Adrenal gland (tissue), 12 donors: Measurements from ENCODE around the gene DIAPH3. TPM values are rescaled to one million over a fixed set of nuclear protein-coding genes. Genes with fewer than 3 reads are reported as not detected.

ENCODE experiments used
- DNase-seq, 7 donors: peaks; one replicate each; pipeline ENCODE4 v3.0.0-alpha.2; 2019 to 2020
- H3K27ac ChIP-seq, 5 donors: fragments of 200-600 bp; sonication (generic) in 4 of 5; 1 replicate in 3 of 5; 2 replicates in 2 of 5; pipeline versions ENCODE4 v1.5.1 to v1.8.0; 2016 to 2020; ENCODE audit warnings: mild to moderate bottlenecking in 1 of 5
- H3K27me3 ChIP-seq: fragments of 200-600 bp; 2 replicates; pipeline ENCODE4 v1.8.0; 2021
- H3K36me3 ChIP-seq, 2 donors: fragments of 200-600 bp; replicated peaks in 1 of 2; 1 replicate in 1 of 2; 2 replicates in 1 of 2; pipeline versions ENCODE4 v1.5.1 to v1.8.0; 2018 to 2022
- H3K4me1 ChIP-seq, 2 donors: fragments of 200-600 bp; replicated peaks in 1 of 2; 1 replicate in 1 of 2; 2 replicates in 1 of 2; pipeline versions ENCODE4 v1.5.1 to v1.8.0; 2018 to 2021
- H3K4me3 ChIP-seq, 4 donors: fragments of 200-600 bp; sonication (generic) in 3 of 4; one replicate each; pipeline ENCODE4 v1.5.1; 2016 to 2018
- H3K9me3 ChIP-seq, 3 donors: fragments of 200-600 bp; sonication (generic) in 1 of 3; replicated peaks in 1 of 3; 1 replicate in 2 of 3; 2 replicates in 1 of 3; pipeline versions ENCODE4 v1.5.1 to v1.8.0; 2016 to 2021
- CTCF ChIP-seq, 6 experiments: fragments of 450-650 bp in 4 of 6; fragments of 200-600 bp in 2 of 6; sonication (generic) in 1 of 6; IDR thresholded peaks; 1 replicate in 5 of 6; 2 replicates in 1 of 6; pipeline versions ENCODE4 v1.5.1 to v1.8.0; 2016 to 2021; ENCODE audit warnings: antibody characterized with exemption in 6 of 6, mild to moderate bottlenecking in 2 of 6, moderate library complexity in 1 of 6
- POLR2A ChIP-seq, 2 donors: fragments of 450-650 bp; IDR thresholded peaks; one replicate each; pipeline ENCODE4 v1.6.1; 2017; ENCODE audit warnings: antibody characterized with exemption in 2 of 2, mild to moderate bottlenecking in 2 of 2, moderate library complexity in 1 of 2
- WGBS, 4 donors: extraction: QIAGEN DNeasy Blood & Tissue Kit in 2 of 4; methylation state at CpG; one replicate each; pipeline versions ENCODE4 v1.1.5 to v1.1.7; 2013 to 2017; 5-methylcytosine and 5-hydroxymethylcytosine counted together
- intact Hi-C, 2 donors: fragments of 100-400 bp; cut with DNase I; formaldehyde crosslinking; loops; one replicate each; pipeline versions ENCODE4 v1.14.1 to v1.15.0; 2022 to 2023
- polyA plus RNA-seq, 3 donors: library from polyadenylated mRNA; stranded (reverse); fragments of 200-250 nt in 2 of 3; fragments of 350-450 nt in 1 of 3; fragmentation: Illumina TruSeq in 1 of 3; extraction: RNeasy Lipid Tissue Mini Kit (QIAGEN cat#74804) in 1 of 3; gene quantifications; one replicate each; pipeline ENCODE4 v1.2.3, GENCODE V29; 2013 to 2014
- total RNA-seq, 9 donors: library from RNA; depleted of rRNA in 4 of 9; stranded (reverse); fragments of >200 nt in 4 of 9; fragments of 120-200 nt in 1 of 9; fragmentation: NEBNext Ultra II Directional in 1 of 9; extraction: Animal tissue kit (Norgen Biotek cat#: 25700) in 1 of 9; gene quantifications; one replicate each; pipeline versions ENCODE4 v1.1.0 to v1.2.4, GENCODE V29; 2013 to 2023
- donor health status: healthy with polysubstance abuse.
- donor health status: Bipolar disorder and iron deficiency.
- donor health status: DM: yes; HTN: yes; CAD: no.
- donor health status: DM: no; HTN: no; CAD: no.
- donor health status: DM: no; HTN: no; CAD: no.
- donor health status: DM: yes; HTN: yes; CAD: no.

DIAPH3 gene
- total and polyA plus RNA-seq, 12 donors: 0.07 to 4.2 (median 0.42) TPM; not detected in 3

- intact Hi-C loops: no loop called here
- no peak for TF ChIP-seq POLR2A (IDR thresholded peaks at IDR 0.05)
- TF ChIP-seq CTCF (IDR thresholded peaks at IDR 0.05): no peak
Observed at GRCh38 chr13:60152904-60153303, 10.8 kb downstream of the DIAPH3 start.

GRCh38 chr13:60152114-60152513 is 11.6 kb downstream of the DIAPH3 start:
- no peak for DNase-seq
- Histone ChIP-seq H3K4me1 (no peaks in the 10 kb centered on the region), H3K27me3 (no peaks in the 10 kb centered on the region), H3K27ac (no peak overlapping the region), H3K9me3 (no peaks in the 10 kb centered on the region), H3K4me3 (no peak overlapping the region), H3K36me3 (peaks cover 0 to 3% of the 10 kb centered on the region in 2 donors)
- TF ChIP-seq CTCF (IDR thresholded peaks at IDR 0.05): no peak
- TF ChIP-seq POLR2A (IDR thresholded peaks at IDR 0.05): no peak
- intact Hi-C loops: no loop called here

More at GRCh38 chr13:60152904-60153303, 10.8 kb downstream of the DIAPH3 start:
- DNase-seq: no peak
- Histone ChIP-seq H3K36me3 (peaks cover 0 to 3% of the 10 kb centered on the region in 2 donors), H3K4me1 (no peaks in the 10 kb centered on the region), H3K27ac (no peak overlapping the region), H3K27me3 (no peaks in the 10 kb centered on the region), H3K4me3 (no peak overlapping the region), H3K9me3 (no peaks in the 10 kb centered on the region)

- Histone ChIP-seq H3K4me3 (no peak overlapping the region), H3K9me3 (no peaks in the 10 kb centered on the region), H3K4me1 (no peaks in the 10 kb centered on the region), H3K27ac (no peak overlapping the region), H3K36me3 (peaks cover 0 to 3% of the 10 kb centered on the region in 2 donors), H3K27me3 (no peaks in the 10 kb centered on the region)
- TF ChIP-seq CTCF (IDR thresholded peaks at IDR 0.05): no peak
- no peak for TF ChIP-seq POLR2A (IDR thresholded peaks at IDR 0.05)
- intact Hi-C loops: no loop called here
- no peak for DNase-seq
- WGBS, 4 donors: 79 to 95% (median 85%) methylated on average over 2 of the region's 2 CpGs
Observed at GRCh38 chr13:60150538-60150937, 13.2 kb downstream of the DIAPH3 start.

- Histone ChIP-seq H3K27ac (no peak overlapping the region), H3K4me3 (no peak overlapping the region), H3K9me3 (no peaks in the 10 kb centered on the region), H3K27me3 (no peaks in the 10 kb centered on the region), H3K36me3 (peaks cover 0 to 3% of the 10 kb centered on the region in 2 donors), H3K4me1 (no peaks in the 10 kb centered on the region)
- intact Hi-C loops: no loop called here
- WGBS, 4 donors: 64 to 81% (median 71%) methylated on average over 4 of the region's 4 CpGs
- DNase-seq: no peak
- TF ChIP-seq POLR2A (IDR thresholded peaks at IDR 0.05): no peak
- no peak for TF ChIP-seq CTCF (IDR thresholded peaks at IDR 0.05)
Observed at GRCh38 chr13:60148918-60149317, 14.8 kb downstream of the DIAPH3 start.
